AG04449 (cell line): ENCODE results near the gene LRIT1.

Experiments used
- CTCF ChIA-PET: fragments of 350-600 bp; formaldehyde crosslinking; extraction: SDS; loops from one replicate; lab custom pipeline; 2021; ENCODE audit warnings: antibody characterized with exemption; lab: Yijun Ruan, JAX
- POLR2A ChIA-PET: fragments of 400-600, 350-600 bp; formaldehyde crosslinking; extraction: SDS; loops from one replicate; lab custom pipeline; 2020; ENCODE audit warnings: antibody characterized with exemption, inconsistent platforms; lab: Yijun Ruan, JAX
- DNase-seq: peaks from one replicate; pipeline ENCODE4 v3.0.0-alpha.2; 2010; ENCODE audit warnings: low read depth, low spot score
- H3K4me3 ChIP-seq: 2 replicates; pipeline ENCODE4 v1.5.1; 2011; ENCODE audit warnings: low read depth, mild to moderate bottlenecking, control low read depth, low read length
- TF ChIP-seq, protein P1 (sequence below): IDR thresholded peaks from one replicate; pipeline ENCODE4 v1.5.1; 2011; ENCODE audit warnings: mild to moderate bottlenecking, moderate library complexity, low read length, control low read depth, inconsistent platforms; ENCODE audit not compliant: insufficient read depth; ENCODE audit errors: missing control alignments

LRIT1 gene

GRCh38 chr10:84257343-84258020 lies 16.1 kb upstream of the LRIT1 start:
- POLR2A ChIA-PET = no interaction called here
- H3K4me3 ChIP-seq = no peak overlapping the region
- CTCF ChIA-PET = interaction anchor here (0.6 to 15.6 kb wide), 8 partner anchors 9 to 293 kb away, joined by 3 to 631 read pairs (median 4); no protein-coding TSS in a partner anchor
- no peak for DNase-seq
- TF ChIP-seq, protein P1, sequence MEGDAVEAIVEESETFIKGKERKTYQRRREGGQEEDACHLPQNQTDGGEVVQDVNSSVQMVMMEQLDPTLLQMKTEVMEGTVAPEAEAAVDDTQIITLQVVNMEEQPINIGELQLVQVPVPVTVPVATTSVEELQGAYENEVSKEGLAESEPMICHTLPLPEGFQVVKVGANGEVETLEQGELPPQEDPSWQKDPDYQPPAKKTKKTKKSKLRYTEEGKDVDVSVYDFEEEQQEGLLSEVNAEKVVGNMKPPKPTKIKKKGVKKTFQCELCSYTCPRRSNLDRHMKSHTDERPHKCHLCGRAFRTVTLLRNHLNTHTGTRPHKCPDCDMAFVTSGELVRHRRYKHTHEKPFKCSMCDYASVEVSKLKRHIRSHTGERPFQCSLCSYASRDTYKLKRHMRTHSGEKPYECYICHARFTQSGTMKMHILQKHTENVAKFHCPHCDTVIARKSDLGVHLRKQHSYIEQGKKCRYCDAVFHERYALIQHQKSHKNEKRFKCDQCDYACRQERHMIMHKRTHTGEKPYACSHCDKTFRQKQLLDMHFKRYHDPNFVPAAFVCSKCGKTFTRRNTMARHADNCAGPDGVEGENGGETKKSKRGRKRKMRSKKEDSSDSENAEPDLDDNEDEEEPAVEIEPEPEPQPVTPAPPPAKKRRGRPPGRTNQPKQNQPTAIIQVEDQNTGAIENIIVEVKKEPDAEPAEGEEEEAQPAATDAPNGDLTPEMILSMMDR = no peak

DNA sequence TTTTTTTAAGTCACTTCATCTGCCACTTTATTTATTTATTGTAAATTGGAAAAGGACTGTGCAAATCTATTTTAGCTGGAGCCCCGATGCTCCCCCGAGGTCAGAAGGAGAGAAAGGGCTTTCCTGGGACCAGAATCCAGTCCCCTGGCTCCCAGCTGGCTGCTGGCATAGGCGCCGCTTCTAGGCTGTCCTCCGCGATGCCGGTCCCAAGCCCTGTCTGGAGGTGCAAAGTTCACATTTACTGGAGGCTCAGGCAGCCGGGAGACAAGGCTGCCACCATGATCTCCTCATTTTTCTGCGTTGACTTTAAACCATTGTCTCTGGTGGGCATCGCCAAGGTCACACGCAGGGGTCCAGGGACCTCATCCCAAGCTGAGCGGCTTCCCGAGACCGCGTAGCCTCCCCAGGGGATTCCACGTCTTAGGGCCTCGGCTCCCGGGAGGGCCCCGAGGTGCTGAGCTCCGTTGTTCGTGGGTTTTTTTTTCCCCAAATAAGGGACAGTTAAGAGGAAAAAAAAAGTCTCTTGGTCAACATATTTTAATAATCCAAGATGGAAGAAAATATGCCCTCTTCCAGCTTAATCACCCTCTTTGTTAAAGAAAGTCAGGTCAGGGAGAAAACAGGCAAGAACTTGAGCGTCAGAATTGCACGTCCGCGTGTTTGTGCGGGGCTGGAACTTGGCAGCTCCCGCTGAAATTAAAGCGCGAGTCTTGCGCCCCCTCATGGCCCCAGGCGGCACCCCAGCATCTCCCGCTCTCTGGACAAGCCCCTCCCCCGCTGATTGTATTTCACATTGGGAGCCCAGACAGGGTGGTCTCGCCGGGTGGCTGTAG lies 15.4 kb upstream of the LRIT1 start:
- DNase-seq = no peak
- no peak overlapping the region for H3K4me3 ChIP-seq
- TF ChIP-seq, protein P1 = peak; percentile 72
- POLR2A ChIA-PET = no interaction called here
- CTCF ChIA-PET = interaction anchor here (0.7 to 15.6 kb wide), 8 partner anchors 8 to 281 kb away, joined by 3 to 631 read pairs (median 4); no protein-coding TSS in a partner anchor

DNA sequence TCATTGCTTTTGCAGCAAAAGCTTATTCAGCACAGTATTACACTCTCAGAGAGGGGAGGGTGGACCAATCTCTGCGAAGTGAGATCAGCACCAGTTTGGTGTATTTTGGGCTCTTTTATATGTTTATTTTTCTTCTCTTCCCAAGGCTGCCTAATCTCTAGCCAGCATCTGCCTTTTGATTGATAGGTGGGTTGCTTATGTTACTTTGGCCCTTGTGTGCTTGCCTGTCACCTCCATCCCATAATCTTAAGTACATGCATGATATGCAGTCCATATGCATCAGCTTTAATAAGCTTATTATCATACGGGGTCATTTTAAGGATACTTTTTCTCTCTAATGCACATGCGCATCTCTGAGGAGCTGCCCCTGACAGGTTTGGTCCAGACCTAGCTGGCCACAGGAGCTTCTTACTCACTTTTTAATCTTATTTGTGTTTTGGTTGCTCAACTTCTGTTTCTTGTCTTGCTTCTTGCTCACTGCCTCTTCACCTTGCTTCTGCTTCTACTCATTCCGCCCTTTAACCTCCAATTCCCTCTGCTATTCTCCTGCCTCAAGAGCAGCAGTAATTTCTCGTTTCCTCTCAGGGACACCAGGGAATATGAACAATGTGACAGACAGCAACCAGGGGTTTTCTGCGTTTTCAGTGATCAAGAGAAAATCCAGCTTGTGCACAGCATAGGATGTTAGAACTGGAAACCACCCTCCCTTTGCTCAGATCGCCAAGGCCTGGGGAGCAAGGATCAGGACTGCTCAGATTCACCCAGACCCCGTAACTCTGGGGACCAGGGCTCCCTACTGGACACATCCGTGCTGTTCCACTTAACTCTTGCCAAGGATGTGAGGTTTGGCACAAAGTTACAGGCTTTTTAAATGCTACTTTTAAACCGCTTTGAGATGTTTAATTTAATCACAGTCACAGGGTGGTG lies 13.5 kb upstream of the LRIT1 start:
- no peak for DNase-seq
- TF ChIP-seq, protein P1 = no peak
- ChIA-PET POLR2A (no interaction called here), CTCF (interaction anchor here (0.6 to 2.8 kb wide), 7 partner anchors 9 to 285 kb away, joined by 3 to 27 read pairs (median 4); no protein-coding TSS in a partner anchor)
- no peak overlapping the region for H3K4me3 ChIP-seq

DNA sequence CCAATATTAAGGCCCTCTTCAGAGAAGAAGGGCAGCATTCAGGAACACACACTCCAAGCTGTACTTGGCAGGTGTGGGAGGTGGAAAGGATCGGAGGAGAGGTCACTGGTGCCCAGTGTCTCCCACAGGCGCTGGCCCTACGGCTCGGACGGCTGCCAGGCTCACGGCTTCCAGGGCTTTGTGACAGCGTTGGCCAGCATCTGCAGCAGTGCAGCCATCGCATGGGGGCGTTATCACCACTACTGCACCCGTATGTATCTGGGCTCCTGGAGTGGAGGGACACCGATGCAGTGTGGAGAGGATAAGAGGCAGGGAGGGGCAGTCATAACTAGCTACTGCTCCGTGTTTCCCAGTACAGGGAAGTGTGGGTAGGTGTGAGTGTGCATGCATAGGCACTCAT lies 7.4 kb upstream of the LRIT1 start:
- H3K4me3 ChIP-seq = no peak overlapping the region
- CTCF ChIA-PET = interaction anchor here (0.7 to 1.8 kb wide), 6 partner anchors 8 to 290 kb away, joined by 3 to 4 read pairs (median 3); no protein-coding TSS in a partner anchor
- no peak for DNase-seq
- POLR2A ChIA-PET = no interaction called here
- TF ChIP-seq, protein P1 = no peak

DNA sequence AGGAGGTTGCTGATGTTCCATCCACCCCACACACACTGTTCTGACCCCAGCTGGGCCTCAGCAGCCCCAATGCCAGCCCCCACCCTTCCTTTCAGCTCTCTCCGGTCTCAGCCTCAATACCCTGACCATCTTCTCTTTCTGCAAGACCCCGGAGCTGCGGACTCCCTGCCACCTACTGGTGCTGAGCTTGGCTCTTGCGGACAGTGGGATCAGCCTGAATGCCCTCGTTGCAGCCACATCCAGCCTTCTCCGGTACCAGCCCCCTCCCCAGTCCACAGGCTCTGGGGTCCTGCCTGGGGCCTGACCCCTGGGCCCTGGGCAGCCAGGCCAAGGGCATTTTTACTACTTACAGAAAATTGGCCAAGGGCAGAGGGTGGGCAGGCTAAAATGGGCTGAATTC lies 6.2 kb upstream of the LRIT1 start:
- TF ChIP-seq, protein P1 = no peak
- no peak for DNase-seq
- ChIA-PET CTCF (interaction anchor here (1.3 to 1.7 kb wide), 4 partner anchors 9 to 290 kb away, joined by 3 to 6 read pairs (median 4); no protein-coding TSS in a partner anchor), POLR2A (no interaction called here)
- H3K4me3 ChIP-seq = no peak overlapping the region
